MCF 10A (cell line): ENCODE measurements around the gene TDRD6. TPM values are rescaled to one million over a fixed set of nuclear protein-coding genes. Genes with fewer than 3 reads are reported as not detected.

Experiments used
- BruUV-seq: library from RNA; stranded (reverse); fragments of 400-500 nt; replicated peaks from 2 replicates; lab custom pipeline; 2021; lab: Mats Ljungman, UMichigan
- CTCF ChIA-PET: fragments of 300-600 bp; sonication (Branson Sonifier 250); formaldehyde crosslinking; extraction: SDS; loops from one replicate; lab custom pipeline; 2021; ENCODE audit warnings: antibody characterized with exemption, inconsistent platforms; lab: Yijun Ruan, JAX
- POLR2A ChIA-PET: fragments of 300-600, 350-650 bp; sonication (Branson Sonifier 250); formaldehyde crosslinking; extraction: SDS; loops from one replicate; lab custom pipeline; 2020; ENCODE audit warnings: antibody characterized with exemption, inconsistent platforms; lab: Yijun Ruan, JAX
- DNase-seq: peaks from one replicate; pipeline ENCODE4 v3.0.0-alpha.2; 2018; ENCODE audit not compliant: unreplicated experiment
- H3K27ac Mint-ChIP-seq: one replicate; pipeline ENCODE4 v1.8.0; 2022; ENCODE audit warnings: mild to moderate bottlenecking, low read depth, mixed read lengths; ENCODE audit not compliant: unreplicated experiment
- H3K27me3 Mint-ChIP-seq: one replicate; pipeline ENCODE4 v1.8.0; 2022; ENCODE audit warnings: mixed read lengths; ENCODE audit not compliant: insufficient read depth, unreplicated experiment
- H3K36me3 Mint-ChIP-seq: one replicate; pipeline ENCODE4 v1.8.0; 2022; ENCODE audit warnings: mild to moderate bottlenecking, moderate library complexity, mixed read lengths; ENCODE audit not compliant: insufficient read depth, unreplicated experiment
- H3K4me1 Mint-ChIP-seq: one replicate; pipeline ENCODE4 v1.8.0; 2022; ENCODE audit warnings: mixed read lengths; ENCODE audit not compliant: insufficient read depth, unreplicated experiment
- H3K4me3 Mint-ChIP-seq: one replicate; pipeline ENCODE4 v1.8.0; 2022; ENCODE audit warnings: mild to moderate bottlenecking, moderate library complexity, mixed read lengths; ENCODE audit not compliant: unreplicated experiment
- H3K9me3 Mint-ChIP-seq: one replicate; pipeline ENCODE4 v1.8.0; 2022; ENCODE audit warnings: mixed read lengths; ENCODE audit not compliant: unreplicated experiment
- intact Hi-C: fragments of 100-400 bp; cut with micrococcal nuclease; formaldehyde crosslinking; loops from 2 replicates; pipeline ENCODE4 v1.14.1; 2022
- total RNA-seq: library from RNA; stranded (reverse); gene quantifications from 2 replicates; pipeline ENCODE4 v1.2.3, GENCODE V29; 2022
- TF ChIP-seq, protein P1 (sequence below): fragments of 200-600 bp; IDR thresholded peaks from one replicate; pipeline ENCODE4 v1.8.0; 2022; ENCODE audit warnings: antibody characterized with exemption, mild to moderate bottlenecking; ENCODE audit not compliant: unreplicated experiment

Gene TDRD6
- total RNA-seq, 1 experiment from 2014 or later, result 0.56 TPM

DNA sequence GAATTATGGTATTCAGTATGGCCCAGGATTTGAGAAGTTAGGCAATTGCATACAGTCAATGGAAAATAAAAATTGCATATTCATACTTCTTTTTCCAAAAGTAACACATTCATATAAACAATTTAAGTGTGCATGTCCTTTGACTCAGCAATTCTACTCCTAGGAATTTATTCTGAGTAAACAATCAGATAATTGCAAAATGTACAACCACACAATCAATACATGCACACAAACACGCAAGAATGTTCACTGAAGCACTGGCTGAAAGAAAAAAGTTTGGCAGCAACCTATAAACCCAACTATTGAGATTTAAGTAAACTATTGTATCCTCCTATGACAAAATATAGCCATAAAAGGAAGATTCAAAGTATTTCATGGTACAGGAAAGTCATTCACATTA is 36.7 kb upstream of the TDRD6 start:
- H3K27me3 Mint-ChIP-seq, result no peaks in the 10 kb centered on the region
- peak; percentile 28 for DNase-seq

DNA sequence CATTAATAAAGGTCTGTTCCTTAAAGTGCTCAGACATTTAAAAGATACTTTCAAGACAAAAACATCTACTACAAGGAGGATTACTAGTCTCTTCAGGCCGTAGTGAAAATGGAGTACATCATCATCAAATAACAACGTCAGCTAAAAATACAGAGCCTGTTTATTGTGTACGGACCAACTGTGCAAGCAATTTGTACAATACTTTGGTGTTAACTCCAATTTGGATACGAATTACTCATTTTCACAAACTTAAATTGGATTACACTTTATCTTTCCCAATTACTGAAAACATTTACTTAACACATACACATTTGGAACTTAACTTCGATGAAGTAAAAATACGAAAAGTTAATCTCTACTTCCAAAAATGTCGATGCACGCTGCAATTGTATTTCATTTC is 35.9 kb upstream of the TDRD6 start:
- CTCF ChIA-PET, result no interaction called here
- intact Hi-C loops, result loop anchor here (1.0 kb wide), 1 partner anchor 15 kb away; no protein-coding TSS in a partner anchor
- Mint-ChIP-seq H3K9me3 (no peaks in the 10 kb centered on the region), H3K4me1 (peaks cover 15% of the 10 kb centered on the region), H3K27me3 (no peaks in the 10 kb centered on the region), H3K4me3 (peak overlapping the region; percentile 85), H3K27ac (peak overlapping the region; percentile 96), H3K36me3 (peaks cover 16% of the 10 kb centered on the region)
- peak; percentile 44 for DNase-seq
- POLR2A ChIA-PET, result interaction anchor here (0.6 to 5.7 kb wide), 6 partner anchors 10 to 383 kb away, joined by 3 to 168 read pairs (median 6); no protein-coding TSS in a partner anchor
- BruUV-seq, result no TSS peak
- TF ChIP-seq, protein P1, sequence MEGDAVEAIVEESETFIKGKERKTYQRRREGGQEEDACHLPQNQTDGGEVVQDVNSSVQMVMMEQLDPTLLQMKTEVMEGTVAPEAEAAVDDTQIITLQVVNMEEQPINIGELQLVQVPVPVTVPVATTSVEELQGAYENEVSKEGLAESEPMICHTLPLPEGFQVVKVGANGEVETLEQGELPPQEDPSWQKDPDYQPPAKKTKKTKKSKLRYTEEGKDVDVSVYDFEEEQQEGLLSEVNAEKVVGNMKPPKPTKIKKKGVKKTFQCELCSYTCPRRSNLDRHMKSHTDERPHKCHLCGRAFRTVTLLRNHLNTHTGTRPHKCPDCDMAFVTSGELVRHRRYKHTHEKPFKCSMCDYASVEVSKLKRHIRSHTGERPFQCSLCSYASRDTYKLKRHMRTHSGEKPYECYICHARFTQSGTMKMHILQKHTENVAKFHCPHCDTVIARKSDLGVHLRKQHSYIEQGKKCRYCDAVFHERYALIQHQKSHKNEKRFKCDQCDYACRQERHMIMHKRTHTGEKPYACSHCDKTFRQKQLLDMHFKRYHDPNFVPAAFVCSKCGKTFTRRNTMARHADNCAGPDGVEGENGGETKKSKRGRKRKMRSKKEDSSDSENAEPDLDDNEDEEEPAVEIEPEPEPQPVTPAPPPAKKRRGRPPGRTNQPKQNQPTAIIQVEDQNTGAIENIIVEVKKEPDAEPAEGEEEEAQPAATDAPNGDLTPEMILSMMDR, result no peak

More for the DNA sequence above, 36.7 kb upstream of the TDRD6 start:
- intact Hi-C loops, result no loop called here
- H3K27ac Mint-ChIP-seq, result peak overlapping the region; percentile 96
- POLR2A ChIA-PET, result interaction anchor here (0.6 to 5.7 kb wide), 6 partner anchors 9 to 153 kb away, joined by 3 to 168 read pairs (median 3); no protein-coding TSS in a partner anchor
- peak overlapping the region; percentile 85 for H3K4me3 Mint-ChIP-seq
- no TSS peak for BruUV-seq
- peaks cover 10% of the 10 kb centered on the region for H3K36me3 Mint-ChIP-seq
- no peaks in the 10 kb centered on the region for H3K9me3 Mint-ChIP-seq
- TF ChIP-seq, protein P1, result no peak
- peaks cover 15% of the 10 kb centered on the region for H3K4me1 Mint-ChIP-seq
- CTCF ChIA-PET, result interaction anchor here (0.7 kb wide), 1 partner anchor 28 kb away, joined by 3 read pairs; no protein-coding TSS in a partner anchor

DNA sequence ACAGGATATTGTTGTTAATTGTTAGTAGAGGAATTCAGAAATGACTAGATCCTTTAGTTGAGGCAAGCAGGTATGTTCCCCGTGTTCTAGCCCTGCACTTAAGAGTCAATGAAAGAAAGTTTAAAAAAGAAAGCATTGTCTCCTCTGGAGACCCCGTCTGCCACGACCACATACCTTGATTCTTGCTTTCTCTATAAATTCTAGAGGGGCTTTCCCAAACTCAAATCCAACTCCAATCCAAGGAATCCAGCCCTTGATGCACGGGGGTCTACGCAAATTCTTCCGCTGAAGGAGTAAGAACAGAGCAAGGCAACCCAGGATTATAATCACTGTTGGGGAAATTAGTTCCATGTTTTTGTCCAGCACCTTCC is 35.5 kb upstream of the TDRD6 start:
- peak overlapping the region; percentile 85 for H3K4me3 Mint-ChIP-seq
- TF ChIP-seq, protein P1, result no peak
- ChIA-PET CTCF (interaction anchor here (1.0 kb wide), 1 partner anchor 16 kb away, joined by 4 read pairs; no protein-coding TSS in a partner anchor), POLR2A (interaction anchor here (0.7 to 5.7 kb wide), 22 partner anchors 9 to 626 kb away, joined by 3 to 168 read pairs (median 4); partner anchors contain the start of gene ADGRF1)
- H3K27me3 Mint-ChIP-seq, result no peaks in the 10 kb centered on the region
- BruUV-seq, result TSS peak; percentile 70
- H3K36me3 Mint-ChIP-seq, result peaks cover 16% of the 10 kb centered on the region
- H3K4me1 Mint-ChIP-seq, result peaks cover 15% of the 10 kb centered on the region
- no peak for DNase-seq
- H3K27ac Mint-ChIP-seq, result peak overlapping the region; percentile 96
- intact Hi-C loops, result loop anchor here (1.0 kb wide), 1 partner anchor 15 kb away; no protein-coding TSS in a partner anchor
- no peaks in the 10 kb centered on the region for H3K9me3 Mint-ChIP-seq

DNA sequence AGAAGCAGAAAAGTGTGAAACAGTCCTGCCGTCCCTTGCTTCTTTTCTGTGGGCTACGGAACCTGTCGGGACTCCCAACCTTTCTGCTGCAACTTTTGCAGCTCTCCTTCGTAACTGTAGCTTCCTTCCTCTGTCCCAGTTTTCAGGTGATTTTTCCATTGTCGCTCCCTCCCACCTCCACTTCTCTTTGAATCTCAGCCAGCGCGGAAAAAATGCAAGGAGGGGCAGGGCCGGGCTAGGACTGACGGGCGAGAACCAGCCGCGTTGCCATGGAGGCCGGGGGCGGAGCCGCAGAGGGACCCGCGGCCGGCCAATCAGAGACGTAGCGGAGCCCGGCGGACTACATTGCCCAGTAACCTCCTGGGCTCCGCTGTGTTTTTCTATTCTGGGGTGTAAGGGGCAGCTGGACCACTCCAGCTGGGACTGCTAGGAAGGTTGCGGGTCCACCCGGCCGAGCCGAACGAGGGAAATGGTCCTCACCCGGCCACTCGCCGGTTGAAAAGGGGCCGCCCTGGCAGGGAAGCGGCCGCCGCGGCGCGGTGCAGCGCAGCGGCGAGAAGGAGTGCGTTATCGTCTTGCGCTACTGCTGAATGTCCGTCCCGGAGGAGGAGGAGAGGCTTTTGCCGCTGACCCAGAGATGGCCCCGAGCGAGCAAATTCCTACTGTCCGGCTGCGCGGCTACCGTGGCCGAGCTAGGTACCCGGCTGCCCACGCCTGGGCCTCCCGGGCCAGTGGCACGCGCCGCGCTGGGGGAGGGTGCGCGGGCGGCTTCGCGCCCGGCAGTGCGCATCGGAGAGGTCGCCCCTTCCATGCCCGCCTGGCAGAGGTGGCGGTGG is 34.9 kb upstream of the TDRD6 start, which contains the start of the genes CYP39A1 and SLC25A27:
TSS of gene CYP39A1 (minus strand) at position 216 of the 836 bp plus-strand sequence. CDS start 236 bp downstream, outside the sequence.
TSS of gene SLC25A27 (plus strand) at position 373 of the 836 bp plus-strand sequence. CDS start at position 591, 218 bp downstream.
- TF ChIP-seq, protein P1, result no peak
- H3K27me3 Mint-ChIP-seq, result no peaks in the 10 kb centered on the region
- peak within 1 kb of the TSS; percentile 85 for H3K4me3 Mint-ChIP-seq
- H3K36me3 Mint-ChIP-seq, result peaks cover 12% of the 10 kb centered on the region
- ChIA-PET CTCF (interaction anchor here (1.0 kb wide), 1 partner anchor 16 kb away, joined by 4 read pairs; no protein-coding TSS in a partner anchor), POLR2A (interaction anchor here (0.6 to 5.7 kb wide), 23 partner anchors 9 to 627 kb away, joined by 3 to 168 read pairs (median 4); partner anchors contain the start of gene ADGRF1)
- H3K9me3 Mint-ChIP-seq, result no peaks in the 10 kb centered on the region
- H3K4me1 Mint-ChIP-seq, result peaks cover 15% of the 10 kb centered on the region
- peak; percentile 94 for DNase-seq
- peak within 1 kb of the TSS; percentile 96 for H3K27ac Mint-ChIP-seq
- intact Hi-C loops, result loop anchor here (1.0 kb wide), 1 partner anchor 16 kb away; no protein-coding TSS in a partner anchor
- BruUV-seq, result no TSS peak
